Uterus (tissue), 2 donors: ENCODE results near the gene PXT1.

Source experiments
- CTCF ChIP-seq, 4 experiments: fragments of 200-600 bp in 2 of 4; fragments of 450-650 bp in 2 of 4; sonication (generic) in 2 of 4; IDR thresholded peaks; one replicate each; pipeline ENCODE4 v1.5.1; 2016 to 2019; ENCODE audit warnings: antibody characterized with exemption in 4 of 4, mild to moderate bottlenecking in 2 of 4, moderate library complexity in 1 of 4
- POLR2A ChIP-seq, 2 donors: fragments of 450-650 bp; IDR thresholded peaks; one replicate each; pipeline ENCODE4 v1.6.1; 2016; ENCODE audit warnings: antibody characterized with exemption in 2 of 2, mild to moderate bottlenecking in 1 of 2, moderate library complexity in 1 of 2

GRCh38 chr6:36418558-36418957 is 24.1 kb downstream of the PXT1 start:
- no peak for TF ChIP-seq POLR2A (IDR thresholded peaks at IDR 0.05)
- TF ChIP-seq CTCF (IDR thresholded peaks at IDR 0.05) = no peak
